ENCODE measurements around the gene ELMOD1. TPM values are rescaled to one million over a fixed set of nuclear protein-coding genes. Genes with fewer than 3 reads are reported as not detected.

Gene ELMOD1
- total and polyA plus RNA-seq, 2 donors (not counting 1 experiment from before 2014, with no cell fraction given), result not detected

- ATAC-seq (ENCODE audit: low read depth) (no peak), DNase-seq (no peak)
- H3K36me3 ChIP-seq (replicated peaks in 1 of 2; ENCODE audit: control extremely low read depth in 1 of 2, control insufficient read depth in 1 of 2, extremely low read depth in 1 of 2, insufficient read depth in 2 of 2, low read length in 1 of 2), result no peaks in the 10 kb centered on the region
- intact Hi-C loops (cut with micrococcal nuclease), result no loop called here
- no peak overlapping the region for H3K4me2 ChIP-seq (replicated peaks; ENCODE audit: low read depth, low read length, poor library complexity, severe bottlenecking)
- H3K4me3 ChIP-seq (ENCODE audit: control extremely low read depth in 1 of 5, extremely low read depth in 1 of 5, insufficient read depth in 1 of 5, low read depth in 2 of 5, low read length in 4 of 5), result no peak overlapping the region
- no peak for TF ChIP-seq CTCF (IDR thresholded peaks at IDR 0.05)
- no peak for TF ChIP-seq EZH2 (IDR thresholded peaks at IDR 0.05; ENCODE audit: borderline replicate concordance, insufficient read depth, low read depth, low read length, poor library complexity, severe bottlenecking)
- Mint-ChIP-seq H3K9me3 (ENCODE audit: insufficient read depth) (no peaks in the 10 kb centered on the region), H3K27me3 (peaks cover 80% of the 10 kb centered on the region), H3K4me3 (no peak overlapping the region), H3K27ac (no peak overlapping the region), H3K4me1 (peaks cover 24% of the 10 kb centered on the region)
- H3K9me3 ChIP-seq (ENCODE audit: control extremely low read depth in 1 of 3, control insufficient read depth in 2 of 3, insufficient read depth in 1 of 3, low read length in 2 of 3), result peaks cover 0 to 6% (median 5%) of the 10 kb centered on the region in 3 donors
- H4K20me1 ChIP-seq (ENCODE audit: control insufficient read depth, insufficient read depth, low read length, poor library complexity, severe bottlenecking), result no peaks in the 10 kb centered on the region
- CTCF ChIA-PET, result interaction anchor here (1.1 kb wide), 1 partner anchor 102 kb away, joined by 3 read pairs; no protein-coding TSS in a partner anchor
- H3K4me1 ChIP-seq (ENCODE audit: control insufficient read depth in 2 of 2, insufficient read depth in 2 of 2, low read length in 2 of 2), result peaks cover 24% of the 10 kb centered on the region in 2 donors
- H3K79me2 ChIP-seq (ENCODE audit: control insufficient read depth, insufficient read depth, low read length), result no peaks in the 10 kb centered on the region
- no peak overlapping the region for H3K9ac ChIP-seq (ENCODE audit: low read length)
- peaks cover 0 to 58% (median 53%) of the 10 kb centered on the region in 4 experiments for H3K27me3 ChIP-seq (replicated peaks in 1 of 4; ENCODE audit: control extremely low read depth in 1 of 4, control insufficient read depth in 3 of 4, insufficient read depth in 4 of 4, low read length in 3 of 4)
- no peak overlapping the region for H2AFZ ChIP-seq (ENCODE audit: insufficient read depth, low read depth, low read length, poor library complexity, severe bottlenecking)
- POLR2A ChIA-PET, result no interaction called here
- 100% methylated on average over 2 of the region's 5 CpGs for WGBS (ENCODE audit: insufficient coverage)
- no peak overlapping the region for H3K27ac ChIP-seq (ENCODE audit: low read length in 2 of 2)
Measured at GRCh38 chr11:107587306-107587979, 3.5 kb upstream of the ELMOD1 start.
